Osteoblast (primary cell): ENCODE measurements around the gene LSM8. TPM values are rescaled to one million over a fixed set of nuclear protein-coding genes. Genes with fewer than 3 reads are reported as not detected.

Experiments used
- DNase-seq: peaks from one replicate; pipeline ENCODE4 v3.0.0; 2011; ENCODE audit warnings: low spot score, mixed read lengths; ENCODE audit not compliant: insufficient read length; ENCODE audit errors: missing footprints
- H2AFZ ChIP-seq: 2 replicates; pipeline ENCODE4 v1.6.0; 2011; ENCODE audit warnings: mild to moderate bottlenecking, low read length
- H3K27ac ChIP-seq: 2 replicates; pipeline ENCODE4 v1.5.1; 2011; ENCODE audit warnings: mild to moderate bottlenecking, low read depth, low read length, moderate library complexity
- H3K27me3 ChIP-seq: 2 replicates; pipeline ENCODE4 v1.6.0; 2012; ENCODE audit warnings: mild to moderate bottlenecking, control low read depth, inconsistent platforms, low read length, moderate library complexity; ENCODE audit not compliant: insufficient read depth
- H3K36me3 ChIP-seq: 2 replicates; pipeline ENCODE4 v1.5.1; 2011; ENCODE audit warnings: mild to moderate bottlenecking, low read length, control low read depth, moderate library complexity; ENCODE audit not compliant: insufficient read depth
- H3K4me1 ChIP-seq: 2 replicates; pipeline ENCODE4 v1.5.1; 2011; ENCODE audit warnings: mild to moderate bottlenecking, low read length, control low read depth, moderate library complexity; ENCODE audit not compliant: insufficient read depth
- H3K4me2 ChIP-seq: 2 replicates; pipeline ENCODE4 v1.6.0; 2011; ENCODE audit warnings: mild to moderate bottlenecking, low read length; ENCODE audit not compliant: insufficient read depth
- H3K4me3 ChIP-seq: fragments of 200-600 bp; sonication (generic); 3 replicates; pipeline ENCODE4 v1.5.1; 2012; ENCODE audit warnings: mild to moderate bottlenecking, low read length, inconsistent platforms; ENCODE audit not compliant: insufficient read depth
- H3K79me2 ChIP-seq: 2 replicates; pipeline ENCODE4 v1.6.0; 2012; ENCODE audit warnings: mild to moderate bottlenecking, low read length, control low read depth, inconsistent platforms; ENCODE audit not compliant: insufficient read depth
- H3K9me3 ChIP-seq: 2 replicates; pipeline ENCODE4 v1.5.1; 2011; ENCODE audit warnings: low read depth, low read length, control low read depth
- H4K20me1 ChIP-seq: 2 replicates; pipeline ENCODE4 v1.6.0; 2012; ENCODE audit warnings: mild to moderate bottlenecking, low read length, control low read depth; ENCODE audit not compliant: insufficient read depth
- total RNA-seq: library from RNA; depleted of rRNA; stranded (reverse); fragments of >200 nt; gene quantifications from 2 replicates; pipeline ENCODE4 v1.2.3, GENCODE V29; 2012
- TF ChIP-seq, protein P1 (sequence below): IDR thresholded peaks from 2 replicates; pipeline ENCODE4 v1.5.1; 2011; ENCODE audit warnings: mild to moderate bottlenecking, low read depth, low read length, moderate library complexity; ENCODE audit errors: extremely low read depth

LSM8 gene
- total RNA-seq, 1 donor, result 43.8 TPM

DNA sequence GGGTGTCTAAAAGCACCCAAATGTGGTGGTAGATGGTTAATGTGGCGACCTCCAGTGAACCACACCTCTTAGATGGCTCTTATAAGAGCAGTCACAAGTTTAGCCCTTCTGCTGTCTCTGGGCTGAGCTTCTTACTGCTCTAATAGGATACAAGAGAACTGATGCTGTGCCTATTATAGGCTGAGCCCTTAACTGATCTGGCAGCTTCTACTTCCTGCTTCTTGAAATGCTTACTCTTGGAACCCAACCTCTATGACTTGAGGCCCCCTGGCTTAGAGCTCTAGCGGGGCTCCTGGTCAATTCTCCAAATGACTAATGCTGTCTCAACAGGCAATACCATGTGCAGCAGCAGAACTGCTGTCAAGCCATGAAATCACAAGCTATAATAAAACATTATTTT is 35.0 kb upstream of the LSM8 start:
- Histone ChIP-seq H3K36me3 (no peaks in the 10 kb centered on the region), H4K20me1 (no peaks in the 10 kb centered on the region), H2AFZ (no peak overlapping the region), H3K79me2 (no peaks in the 10 kb centered on the region), H3K9me3 (no peaks in the 10 kb centered on the region), H3K27ac (no peak overlapping the region), H3K4me1 (peaks cover 6% of the 10 kb centered on the region), H3K4me3 (no peak overlapping the region), H3K4me2 (no peak overlapping the region), H3K27me3 (no peaks in the 10 kb centered on the region)
- DNase-seq, result no peak
- TF ChIP-seq, protein P1, sequence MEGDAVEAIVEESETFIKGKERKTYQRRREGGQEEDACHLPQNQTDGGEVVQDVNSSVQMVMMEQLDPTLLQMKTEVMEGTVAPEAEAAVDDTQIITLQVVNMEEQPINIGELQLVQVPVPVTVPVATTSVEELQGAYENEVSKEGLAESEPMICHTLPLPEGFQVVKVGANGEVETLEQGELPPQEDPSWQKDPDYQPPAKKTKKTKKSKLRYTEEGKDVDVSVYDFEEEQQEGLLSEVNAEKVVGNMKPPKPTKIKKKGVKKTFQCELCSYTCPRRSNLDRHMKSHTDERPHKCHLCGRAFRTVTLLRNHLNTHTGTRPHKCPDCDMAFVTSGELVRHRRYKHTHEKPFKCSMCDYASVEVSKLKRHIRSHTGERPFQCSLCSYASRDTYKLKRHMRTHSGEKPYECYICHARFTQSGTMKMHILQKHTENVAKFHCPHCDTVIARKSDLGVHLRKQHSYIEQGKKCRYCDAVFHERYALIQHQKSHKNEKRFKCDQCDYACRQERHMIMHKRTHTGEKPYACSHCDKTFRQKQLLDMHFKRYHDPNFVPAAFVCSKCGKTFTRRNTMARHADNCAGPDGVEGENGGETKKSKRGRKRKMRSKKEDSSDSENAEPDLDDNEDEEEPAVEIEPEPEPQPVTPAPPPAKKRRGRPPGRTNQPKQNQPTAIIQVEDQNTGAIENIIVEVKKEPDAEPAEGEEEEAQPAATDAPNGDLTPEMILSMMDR, result no peak

GRCh38 chr7:118149394-118149793 is 34.6 kb upstream of the LSM8 start:
- H3K4me1 ChIP-seq, result peaks cover 6% of the 10 kb centered on the region
- H3K36me3 ChIP-seq, result no peaks in the 10 kb centered on the region
- no peak overlapping the region for H3K4me3 ChIP-seq
- no peak overlapping the region for H3K27ac ChIP-seq
- no peak for DNase-seq
- no peaks in the 10 kb centered on the region for H4K20me1 ChIP-seq
- TF ChIP-seq, protein P1, result no peak
- H3K4me2 ChIP-seq, result no peak overlapping the region
- H2AFZ ChIP-seq, result no peak overlapping the region
- H3K79me2 ChIP-seq, result no peaks in the 10 kb centered on the region
- H3K27me3 ChIP-seq, result no peaks in the 10 kb centered on the region
- no peaks in the 10 kb centered on the region for H3K9me3 ChIP-seq

- no peak overlapping the region for H2AFZ ChIP-seq
- H3K4me1 ChIP-seq, result peaks cover 6% of the 10 kb centered on the region
- no peak overlapping the region for H3K4me3 ChIP-seq
Measured at GRCh38 chr7:118151671-118152070, 32.3 kb upstream of the LSM8 start.

DNA sequence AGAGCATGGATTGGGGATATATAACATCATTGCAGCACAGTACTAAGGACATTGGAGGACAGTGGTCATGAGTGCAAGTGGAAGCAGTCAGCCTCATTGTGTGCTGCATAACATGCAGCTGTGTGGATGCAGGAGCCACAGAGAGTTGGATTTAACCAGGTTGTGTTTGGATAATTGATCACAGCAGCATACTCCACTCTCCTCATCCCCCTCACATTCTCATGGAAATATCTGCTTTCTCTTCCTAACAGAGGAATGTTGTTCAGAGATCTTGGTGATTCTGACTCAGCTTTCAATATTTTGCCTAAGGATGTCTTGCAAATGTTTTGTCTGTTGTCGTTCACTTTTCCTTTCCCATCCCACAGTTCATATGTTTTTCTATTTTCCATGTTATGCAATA is 31.8 kb upstream of the LSM8 start:
- DNase-seq, result no peak
- Histone ChIP-seq H3K36me3 (no peaks in the 10 kb centered on the region), H3K4me3 (no peak overlapping the region), H3K9me3 (no peaks in the 10 kb centered on the region), H3K27ac (no peak overlapping the region), H4K20me1 (no peaks in the 10 kb centered on the region), H2AFZ (no peak overlapping the region), H3K27me3 (no peaks in the 10 kb centered on the region), H3K4me1 (peaks cover 6% of the 10 kb centered on the region), H3K4me2 (no peak overlapping the region), H3K79me2 (no peaks in the 10 kb centered on the region)
- TF ChIP-seq, protein P1, result no peak

More at GRCh38 chr7:118151671-118152070, 32.3 kb upstream of the LSM8 start:
- Histone ChIP-seq H3K4me2 (no peak overlapping the region), H4K20me1 (no peaks in the 10 kb centered on the region), H3K36me3 (no peaks in the 10 kb centered on the region), H3K27ac (no peak overlapping the region), H3K9me3 (no peaks in the 10 kb centered on the region), H3K79me2 (no peaks in the 10 kb centered on the region), H3K27me3 (no peaks in the 10 kb centered on the region)
- TF ChIP-seq, protein P1, result no peak
- no peak for DNase-seq
